GM23338 (cell line): Measurements from ENCODE around the gene YPEL1.

Source experiments
- EZH2phosphoT487 ChIP-seq: fragments of 200-600 bp; sonication (generic); IDR thresholded peaks from one replicate; pipeline ENCODE4 v1.8.1; 2018; ENCODE audit warnings: antibody characterized with exemption; ENCODE audit not compliant: unreplicated experiment
- JUNB ChIP-seq: IDR thresholded peaks from one replicate; pipeline ENCODE4 v1.6.1; 2016; ENCODE audit warnings: antibody characterized with exemption; ENCODE audit not compliant: unreplicated experiment
- TF ChIP-seq, protein P1 (sequence below), 2 experiments: fragments of 200-600 bp in 1 of 2; sonication (generic) in 1 of 2; conservative IDR thresholded peaks; 2 replicates each; pipeline versions ENCODE4 v1.5.1 to v1.6.1; 2016 to 2017; ENCODE audit warnings: antibody characterized with exemption in 2 of 2, low read depth in 2 of 2, mild to moderate bottlenecking in 2 of 2, moderate library complexity in 1 of 2

DNA sequence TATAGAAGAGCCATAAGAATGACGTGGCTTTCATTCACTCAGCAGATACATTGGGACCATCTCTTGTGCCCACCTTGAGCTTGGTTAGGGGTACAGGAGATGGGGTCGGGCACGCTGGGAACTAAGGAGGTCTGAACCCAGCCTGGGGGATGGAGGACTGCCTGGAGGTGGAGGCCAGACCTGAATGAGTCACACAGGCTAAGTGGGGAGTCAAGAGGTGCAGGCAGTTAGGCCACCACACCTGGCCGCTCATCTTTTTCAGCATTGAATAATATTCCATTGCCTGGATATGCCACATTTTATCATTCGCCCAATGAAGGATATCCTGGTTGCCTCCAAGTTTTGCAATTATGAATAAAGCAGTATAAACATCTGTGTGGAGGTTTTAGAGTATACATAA, 73.6 kb downstream of the YPEL1 start:
- TF ChIP-seq, protein P1, sequence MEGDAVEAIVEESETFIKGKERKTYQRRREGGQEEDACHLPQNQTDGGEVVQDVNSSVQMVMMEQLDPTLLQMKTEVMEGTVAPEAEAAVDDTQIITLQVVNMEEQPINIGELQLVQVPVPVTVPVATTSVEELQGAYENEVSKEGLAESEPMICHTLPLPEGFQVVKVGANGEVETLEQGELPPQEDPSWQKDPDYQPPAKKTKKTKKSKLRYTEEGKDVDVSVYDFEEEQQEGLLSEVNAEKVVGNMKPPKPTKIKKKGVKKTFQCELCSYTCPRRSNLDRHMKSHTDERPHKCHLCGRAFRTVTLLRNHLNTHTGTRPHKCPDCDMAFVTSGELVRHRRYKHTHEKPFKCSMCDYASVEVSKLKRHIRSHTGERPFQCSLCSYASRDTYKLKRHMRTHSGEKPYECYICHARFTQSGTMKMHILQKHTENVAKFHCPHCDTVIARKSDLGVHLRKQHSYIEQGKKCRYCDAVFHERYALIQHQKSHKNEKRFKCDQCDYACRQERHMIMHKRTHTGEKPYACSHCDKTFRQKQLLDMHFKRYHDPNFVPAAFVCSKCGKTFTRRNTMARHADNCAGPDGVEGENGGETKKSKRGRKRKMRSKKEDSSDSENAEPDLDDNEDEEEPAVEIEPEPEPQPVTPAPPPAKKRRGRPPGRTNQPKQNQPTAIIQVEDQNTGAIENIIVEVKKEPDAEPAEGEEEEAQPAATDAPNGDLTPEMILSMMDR (conservative IDR thresholded peaks at IDR 0.05; ENCODE audit: low read depth in 2 of 2): no peak
- no peak for TF ChIP-seq JUNB
- no peak for TF ChIP-seq EZH2phosphoT487
